Kidney glomerular epithelial cell (primary cell): ENCODE measurements around the gene RASGRP3.

Experiments used
- DNase-seq: peaks from one replicate; lab custom pipeline; 2025; lab: John Stamatoyannopoulos, UW

Gene RASGRP3

DNA sequence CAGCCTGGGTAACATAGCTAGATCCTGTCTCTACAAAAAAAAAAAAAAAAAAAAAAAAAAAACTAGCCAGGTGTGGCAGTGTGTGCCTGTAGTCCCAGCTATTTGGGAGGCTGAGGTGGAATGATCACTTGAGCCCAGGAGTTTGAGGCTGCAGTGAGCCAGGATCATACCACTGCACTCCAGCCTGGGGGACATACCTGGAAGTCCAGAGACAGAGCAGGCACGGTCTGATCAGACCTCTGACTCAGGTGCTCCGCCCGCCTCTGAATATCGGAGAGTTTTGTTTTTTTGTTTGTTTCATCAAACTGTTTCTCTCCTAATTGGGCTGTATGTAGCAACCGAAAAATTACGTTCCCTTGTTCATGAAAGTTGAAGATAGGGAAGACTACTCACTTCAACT, 49.2 kb downstream of the RASGRP3 start:
- DNase-seq = no peak

- no peak for DNase-seq
Observed at GRCh38 chr2:33526132-33526531, 49.7 kb downstream of the RASGRP3 start.

DNA sequence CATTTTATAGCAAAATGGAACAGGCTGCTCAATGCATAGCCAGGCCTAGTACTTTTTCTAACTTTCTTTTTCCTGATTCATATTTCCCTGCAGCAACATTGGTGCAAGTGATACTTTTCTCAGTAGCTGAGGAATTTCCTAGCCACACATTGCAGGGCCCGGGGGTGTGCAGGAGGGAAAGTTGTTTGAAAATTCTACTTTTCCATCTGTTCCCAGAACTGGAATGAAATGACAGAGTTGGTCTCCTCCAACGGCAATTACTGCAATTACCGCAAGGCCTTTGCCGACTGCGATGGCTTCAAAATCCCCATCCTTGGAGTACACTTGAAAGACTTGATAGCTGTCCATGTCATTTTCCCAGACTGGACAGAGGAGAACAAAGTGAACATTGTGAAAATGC, 50.5 kb downstream of the RASGRP3 start:
- no peak for DNase-seq

GRCh38 chr2:33528441-33528950, 52.0 kb downstream of the RASGRP3 start:
- DNase-seq = no peak

- DNase-seq = peak; percentile 27
Observed at GRCh38 chr2:33529771-33530481, 53.5 kb downstream of the RASGRP3 start.

- no peak for DNase-seq
Observed at GRCh38 chr2:33530690-33531548, 54.5 kb downstream of the RASGRP3 start.

DNA sequence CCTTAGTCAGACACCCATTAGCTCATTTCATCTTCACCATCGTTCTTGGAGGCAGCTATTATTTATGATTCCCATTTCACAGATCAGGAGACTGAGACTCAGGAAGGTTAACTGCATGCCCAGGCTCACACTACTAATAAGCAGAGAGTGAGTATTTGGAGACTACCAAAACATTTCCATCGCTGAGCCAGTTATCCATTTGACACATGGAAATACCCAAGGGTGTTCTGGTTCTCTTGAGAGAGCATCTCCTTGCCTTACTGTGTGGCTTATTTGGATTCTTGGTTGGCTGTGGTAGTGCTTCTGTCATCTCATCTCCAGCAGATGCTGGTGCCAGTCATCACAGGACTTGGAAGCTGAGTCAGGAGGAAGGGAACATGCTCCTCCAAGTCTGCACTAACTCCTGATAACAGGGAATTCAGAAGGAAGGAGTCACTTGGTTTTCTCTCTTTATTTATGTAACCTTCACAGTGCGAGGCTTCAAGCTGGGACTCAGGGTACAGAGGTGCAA, 55.2 kb downstream of the RASGRP3 start:
- no peak for DNase-seq

GRCh38 chr2:33532146-33532545, 55.7 kb downstream of the RASGRP3 start:
- no peak for DNase-seq

DNA sequence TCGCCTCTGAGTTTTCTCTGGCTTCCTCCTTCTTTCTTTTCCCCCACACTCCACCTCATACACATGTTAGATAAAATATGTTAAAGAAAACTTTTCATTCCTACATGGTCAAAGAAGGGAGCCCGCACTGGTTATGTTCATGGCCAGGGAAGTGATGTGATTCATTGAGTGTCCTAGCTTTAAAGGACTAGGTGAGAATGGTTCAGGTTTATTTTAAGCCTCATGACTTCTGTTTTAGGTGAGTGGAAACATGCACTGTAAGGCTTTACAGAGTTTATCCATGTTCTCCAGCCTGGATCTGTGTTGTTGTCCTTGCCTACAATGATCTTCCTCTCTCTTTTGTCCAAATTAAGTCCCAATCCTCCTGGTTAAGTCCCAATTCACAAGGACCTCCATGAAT, 56.5 kb downstream of the RASGRP3 start:
- DNase-seq = no peak

DNA sequence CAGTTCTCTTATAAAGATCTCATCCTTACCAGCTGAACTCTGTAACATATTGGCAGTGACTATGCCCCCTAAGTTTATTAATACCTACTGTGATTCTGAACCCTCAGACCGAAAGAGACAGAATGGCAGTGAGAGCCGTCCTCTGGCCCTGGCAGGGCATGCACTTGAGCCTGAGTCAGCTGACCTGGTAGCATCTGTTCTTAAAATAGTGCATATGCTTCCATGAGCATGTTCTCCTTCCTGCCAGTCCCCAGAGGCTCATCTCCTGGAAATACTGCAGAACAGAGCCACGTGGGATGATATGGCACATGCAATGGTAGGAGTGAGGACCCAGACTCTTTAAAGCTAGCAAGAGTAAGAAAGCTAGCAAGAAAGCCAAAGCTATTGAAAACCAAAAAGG, 59.0 kb downstream of the RASGRP3 start:
- DNase-seq = no peak

GRCh38 chr2:33541243-33541642, 64.8 kb downstream of the RASGRP3 start:
- DNase-seq = no peak

- DNase-seq = no peak
Observed at GRCh38 chr2:33550206-33550605, 73.8 kb downstream of the RASGRP3 start.

- DNase-seq = no peak
Observed at GRCh38 chr2:33552758-33553461, 76.5 kb downstream of the RASGRP3 start.

GRCh38 chr2:33555681-33556080, 79.2 kb downstream of the RASGRP3 start:
- DNase-seq = no peak

DNA sequence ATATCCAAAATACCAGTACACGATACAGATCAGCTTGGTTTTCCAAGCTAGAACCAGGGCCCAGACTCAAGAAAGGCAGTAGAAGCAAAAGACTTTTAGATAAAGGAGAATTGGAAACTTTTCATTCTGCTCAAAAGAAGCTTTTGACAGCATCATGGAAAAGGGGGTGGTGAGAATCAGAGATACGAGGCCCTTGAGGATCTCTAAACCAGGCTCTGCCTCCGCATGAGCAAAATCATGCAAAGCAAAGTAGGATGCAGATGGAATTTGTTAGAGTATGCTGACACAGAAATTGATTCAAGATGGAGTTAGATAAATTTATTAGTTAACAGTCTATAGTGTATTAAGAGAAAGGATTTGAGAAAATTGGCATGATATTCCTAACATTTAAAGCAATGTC, 82.9 kb downstream of the RASGRP3 start:
- no peak for DNase-seq

- DNase-seq = no peak
Observed at GRCh38 chr2:33560017-33560416, 83.6 kb downstream of the RASGRP3 start.

- DNase-seq = no peak
Observed at GRCh38 chr2:33561872-33562271, 85.4 kb downstream of the RASGRP3 start.

DNA sequence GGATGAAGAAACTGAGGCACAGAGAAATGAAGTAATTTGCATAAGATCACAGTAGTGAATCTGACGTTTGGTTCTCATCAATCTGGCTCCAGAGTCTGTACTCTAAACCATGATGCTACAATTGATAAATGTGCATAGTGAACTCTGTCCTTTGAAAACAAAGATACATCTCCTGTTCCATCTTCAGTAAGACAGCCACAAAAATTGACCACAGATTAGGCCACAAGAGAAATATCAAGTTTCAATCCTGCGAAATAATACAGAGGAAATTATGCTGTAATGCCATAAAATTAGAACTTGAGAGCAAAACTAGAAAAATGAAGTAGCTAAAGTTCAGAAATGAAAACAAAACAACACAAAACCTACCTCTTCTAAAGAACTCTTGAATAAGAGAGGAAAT, 94.2 kb downstream of the RASGRP3 start:
- no peak for DNase-seq

DNA sequence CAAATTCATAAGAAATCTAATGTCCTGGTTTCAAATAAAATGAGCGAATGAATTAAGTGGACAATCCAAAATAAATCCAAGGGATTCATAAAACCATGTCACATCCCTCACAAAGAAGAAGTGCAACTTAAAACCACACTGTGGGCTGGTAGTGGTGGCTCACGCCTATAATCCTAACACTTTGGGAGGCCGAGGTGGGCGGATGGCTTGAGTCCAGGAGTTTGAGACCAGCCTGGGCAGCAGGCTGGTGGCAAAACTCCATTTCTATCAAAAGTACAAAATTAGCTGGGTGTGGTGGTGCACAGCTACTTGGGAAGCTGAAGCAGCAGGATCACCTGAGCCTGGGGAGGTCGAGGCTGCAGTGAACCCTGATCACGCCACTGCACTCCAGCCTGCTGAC, 97.2 kb downstream of the RASGRP3 start:
- DNase-seq = no peak

DNA sequence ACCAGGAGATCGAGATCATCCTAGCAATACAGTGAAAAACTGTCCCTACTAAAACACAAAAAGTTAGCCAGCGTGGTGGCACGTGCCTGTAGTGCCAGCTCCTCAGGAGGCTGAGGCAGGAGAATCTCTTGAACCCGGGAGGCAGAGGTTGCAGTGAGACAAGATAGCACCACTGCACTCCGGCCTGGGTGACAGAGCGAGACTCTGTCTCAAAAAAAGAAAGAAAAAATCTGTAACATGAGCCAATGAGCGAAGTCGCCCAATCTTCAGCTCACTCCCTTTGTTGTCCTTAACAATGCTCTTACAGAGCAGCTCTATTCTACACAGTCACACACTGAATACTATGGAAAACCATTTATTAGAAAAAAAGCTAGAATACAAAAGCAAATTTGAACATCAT, 100.6 kb downstream of the RASGRP3 start:
- DNase-seq = no peak

DNA sequence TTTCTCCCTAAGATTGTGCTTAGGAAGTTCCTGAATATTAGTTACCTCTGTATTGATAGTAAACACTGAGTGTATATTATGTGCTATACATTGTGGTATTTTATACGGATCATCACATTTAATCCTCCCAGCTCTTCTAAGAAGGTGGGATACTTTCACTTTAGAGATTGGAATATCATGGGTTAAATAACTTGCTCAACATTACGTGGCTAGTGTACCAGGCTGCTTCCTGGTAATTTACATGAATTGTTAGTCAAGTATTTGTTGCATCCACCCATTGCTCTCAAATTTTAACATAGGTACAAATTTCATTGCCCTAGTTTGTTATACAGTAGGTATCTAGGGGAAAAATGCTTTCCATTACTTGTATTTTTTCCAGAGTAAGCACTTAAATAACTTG, 101.2 kb downstream of the RASGRP3 start:
- DNase-seq = no peak

DNA sequence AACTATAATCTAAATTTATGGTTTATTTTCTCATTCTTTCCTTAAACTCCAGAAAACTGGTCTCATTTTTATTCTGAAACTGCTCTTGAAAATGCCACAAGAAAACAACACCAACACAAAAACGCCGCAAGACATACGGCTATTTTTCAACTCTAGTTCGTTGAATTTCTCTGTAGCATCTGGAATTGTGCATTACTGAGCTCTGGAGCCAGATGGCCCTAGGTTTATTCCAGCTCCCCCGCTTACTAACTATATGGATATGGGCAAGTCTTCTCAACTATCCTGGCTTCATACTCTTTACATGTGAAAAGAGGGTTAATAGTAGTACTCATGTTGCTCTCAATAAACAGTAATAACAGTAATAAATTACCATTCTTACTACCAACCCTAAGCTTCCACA, 102.8 kb downstream of the RASGRP3 start:
- DNase-seq = no peak
